OCI-LY3 (cell line): ENCODE measurements around the gene LETM1.

Experiments used
- EZH2phosphoT487 ChIP-seq: fragments of 200-600 bp; shearing (Covaris generic); IDR thresholded peaks from 2 replicates; pipeline ENCODE4 v1.6.1; 2018; ENCODE audit warnings: antibody characterized with exemption, mixed run types, low read depth
- TF ChIP-seq, protein P1 (sequence below): fragments of 200-600, 300-600 bp; sonication (generic); IDR thresholded peaks from 2 replicates; pipeline ENCODE4 v1.5.1; 2014; ENCODE audit warnings: antibody characterized with exemption, low read length, low read depth

DNA sequence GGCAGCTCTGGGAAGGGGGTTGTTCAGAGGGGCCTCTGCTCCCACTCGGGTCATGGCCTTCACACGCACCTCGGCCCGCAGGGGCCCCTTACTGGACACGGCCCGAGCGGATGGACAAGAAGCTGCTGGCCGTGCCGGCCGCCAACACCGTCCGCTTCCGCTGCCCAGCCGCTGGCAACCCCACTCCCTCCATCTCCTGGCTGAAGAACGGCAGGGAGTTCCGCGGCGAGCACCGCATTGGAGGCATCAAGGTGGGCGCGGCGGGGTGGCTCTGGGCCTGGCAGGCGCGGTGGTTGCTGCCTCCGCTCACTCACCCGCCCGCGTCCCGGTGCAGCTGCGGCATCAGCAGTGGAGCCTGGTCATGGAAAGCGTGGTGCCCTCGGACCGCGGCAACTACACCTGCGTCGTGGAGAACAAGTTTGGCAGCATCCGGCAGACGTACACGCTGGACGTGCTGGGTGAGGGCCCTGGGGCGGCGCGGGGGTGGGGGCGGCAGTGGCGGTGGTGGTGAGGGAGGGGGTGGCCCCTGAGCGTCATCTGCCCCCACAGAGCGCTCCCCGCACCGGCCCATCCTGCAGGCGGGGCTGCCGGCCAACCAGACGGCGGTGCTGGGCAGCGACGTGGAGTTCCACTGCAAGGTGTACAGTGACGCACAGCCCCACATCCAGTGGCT lies 54.5 kb downstream of the LETM1 start:
- TF ChIP-seq, protein P1, sequence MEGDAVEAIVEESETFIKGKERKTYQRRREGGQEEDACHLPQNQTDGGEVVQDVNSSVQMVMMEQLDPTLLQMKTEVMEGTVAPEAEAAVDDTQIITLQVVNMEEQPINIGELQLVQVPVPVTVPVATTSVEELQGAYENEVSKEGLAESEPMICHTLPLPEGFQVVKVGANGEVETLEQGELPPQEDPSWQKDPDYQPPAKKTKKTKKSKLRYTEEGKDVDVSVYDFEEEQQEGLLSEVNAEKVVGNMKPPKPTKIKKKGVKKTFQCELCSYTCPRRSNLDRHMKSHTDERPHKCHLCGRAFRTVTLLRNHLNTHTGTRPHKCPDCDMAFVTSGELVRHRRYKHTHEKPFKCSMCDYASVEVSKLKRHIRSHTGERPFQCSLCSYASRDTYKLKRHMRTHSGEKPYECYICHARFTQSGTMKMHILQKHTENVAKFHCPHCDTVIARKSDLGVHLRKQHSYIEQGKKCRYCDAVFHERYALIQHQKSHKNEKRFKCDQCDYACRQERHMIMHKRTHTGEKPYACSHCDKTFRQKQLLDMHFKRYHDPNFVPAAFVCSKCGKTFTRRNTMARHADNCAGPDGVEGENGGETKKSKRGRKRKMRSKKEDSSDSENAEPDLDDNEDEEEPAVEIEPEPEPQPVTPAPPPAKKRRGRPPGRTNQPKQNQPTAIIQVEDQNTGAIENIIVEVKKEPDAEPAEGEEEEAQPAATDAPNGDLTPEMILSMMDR, result no peak
- TF ChIP-seq EZH2phosphoT487, result no peak
